ENCODE measurements around the gene EEIG1. TPM values are rescaled to one million over a fixed set of nuclear protein-coding genes. Genes with fewer than 3 reads are reported as not detected.

EEIG1 gene
- total RNA-seq, 2 donors from 2014 or later, result 72.2 to 95.9 TPM

- DNase-seq, result no peak
- H3K27me3 ChIP-seq, result no peaks in the 10 kb centered on the region
- TF ChIP-seq CTCF (IDR thresholded peaks at IDR 0.05), result no peak
- H3K36me3 ChIP-seq, result no peaks in the 10 kb centered on the region
- no peak overlapping the region for H3K4me3 ChIP-seq
- H3K9ac ChIP-seq (ENCODE audit: low read depth in 2 of 2, low read length in 2 of 2), result peak overlapping the region in 1 of 2 donors; percentile 80
- H3K27ac ChIP-seq, result peak overlapping the region; percentile 96
- peaks cover 70% of the 10 kb centered on the region for H3K4me1 ChIP-seq
- intact Hi-C loops (cut with DNase I), result no loop called here
- H3K9me3 ChIP-seq, result no peaks in the 10 kb centered on the region
These were observed 13.5 kb downstream of the EEIG1 start for GRCh38 chr9:127967151-127967809.

- H3K4me1 ChIP-seq, result peaks cover 66% of the 10 kb centered on the region
- no peaks in the 10 kb centered on the region for H3K36me3 ChIP-seq
- intact Hi-C loops (cut with DNase I), result no loop called here
- H3K9ac ChIP-seq (ENCODE audit: low read depth in 2 of 2, low read length in 2 of 2), result peak overlapping the region; percentile 48 to 80
- H3K27ac ChIP-seq, result peak overlapping the region; percentile 96
- no peaks in the 10 kb centered on the region for H3K27me3 ChIP-seq
- TF ChIP-seq CTCF (IDR thresholded peaks at IDR 0.05), result no peak
- no peak overlapping the region for H3K4me3 ChIP-seq
- H3K9me3 ChIP-seq, result no peaks in the 10 kb centered on the region
- DNase-seq, result peak; percentile 47
These were observed 14.2 kb downstream of the EEIG1 start for GRCh38 chr9:127966416-127967150.

- no peak for DNase-seq
- Histone ChIP-seq H3K4me1 (peaks cover 66% of the 10 kb centered on the region), H3K36me3 (no peaks in the 10 kb centered on the region), H3K9me3 (no peaks in the 10 kb centered on the region), H3K9ac (ENCODE audit: low read depth in 2 of 2, low read length in 2 of 2) (peak overlapping the region; percentile 64 to 80), H3K4me3 (no peak overlapping the region), H3K27ac (peak overlapping the region; percentile 96), H3K27me3 (no peaks in the 10 kb centered on the region)
- TF ChIP-seq CTCF (IDR thresholded peaks at IDR 0.05), result no peak
- intact Hi-C loops (cut with DNase I), result no loop called here
These were observed 14.8 kb downstream of the EEIG1 start for GRCh38 chr9:127965953-127966352.

GRCh38 chr9:127963359-127964064 is 17.3 kb downstream of the EEIG1 start:
- no peak for TF ChIP-seq CTCF (IDR thresholded peaks at IDR 0.05)
- Histone ChIP-seq H3K4me3 (no peak overlapping the region), H3K4me1 (peaks cover 55% of the 10 kb centered on the region), H3K9ac (ENCODE audit: low read depth in 2 of 2, low read length in 2 of 2) (peak overlapping the region in 1 of 2 donors; percentile 48), H3K27ac (peak overlapping the region; percentile 96), H3K9me3 (no peaks in the 10 kb centered on the region), H3K36me3 (no peaks in the 10 kb centered on the region), H3K27me3 (no peaks in the 10 kb centered on the region)
- DNase-seq, result no peak
- intact Hi-C loops (cut with DNase I), result no loop called here

- Histone ChIP-seq H3K9ac (ENCODE audit: low read depth in 2 of 2, low read length in 2 of 2) (peak overlapping the region in 1 of 2 donors; percentile 14), H3K4me1 (peaks cover 50% of the 10 kb centered on the region), H3K4me3 (no peak overlapping the region)
These were observed 17.8 kb downstream of the EEIG1 start for GRCh38 chr9:127963041-127963358.

More at GRCh38 chr9:127963041-127963358, 17.8 kb downstream of the EEIG1 start:
- H3K36me3 ChIP-seq, result no peaks in the 10 kb centered on the region
- intact Hi-C loops (cut with DNase I), result no loop called here
- DNase-seq, result no peak
- no peaks in the 10 kb centered on the region for H3K27me3 ChIP-seq
- H3K27ac ChIP-seq, result peak overlapping the region; percentile 96
- H3K9me3 ChIP-seq, result no peaks in the 10 kb centered on the region
- TF ChIP-seq CTCF (IDR thresholded peaks at IDR 0.05), result no peak
